GM21423 (cell line): ENCODE measurements around the gene OSR1.

ENCODE experiments used
- ATAC-seq: cut with Tn5 transposase; IDR thresholded peaks from one replicate; pipeline ENCODE4 v1.9.1; 2021; ENCODE audit warnings: mild to moderate bottlenecking, moderate library complexity; ENCODE audit not compliant: unreplicated experiment

OSR1 gene

DNA sequence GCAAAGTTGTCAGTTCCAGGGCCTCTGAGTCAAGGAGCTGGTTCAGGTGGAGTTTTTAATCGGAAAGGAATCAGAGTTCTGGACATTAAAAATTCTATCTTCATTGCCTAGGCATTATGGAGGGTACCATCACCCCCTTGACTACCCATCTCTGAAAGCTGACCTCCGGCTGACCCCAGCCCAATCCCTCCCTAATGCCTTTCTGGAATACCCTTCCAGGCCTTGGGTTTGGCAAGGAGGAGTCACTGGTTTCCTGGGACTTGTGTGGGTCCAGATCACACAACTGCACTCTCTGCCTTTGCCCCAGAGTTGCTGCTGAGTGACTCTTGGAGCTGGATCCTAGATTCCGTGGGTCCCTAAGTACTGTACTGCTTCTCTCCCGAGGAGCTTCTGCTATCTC lies 1.0 kb upstream of the OSR1 start:
- ATAC-seq, result no peak

DNA sequence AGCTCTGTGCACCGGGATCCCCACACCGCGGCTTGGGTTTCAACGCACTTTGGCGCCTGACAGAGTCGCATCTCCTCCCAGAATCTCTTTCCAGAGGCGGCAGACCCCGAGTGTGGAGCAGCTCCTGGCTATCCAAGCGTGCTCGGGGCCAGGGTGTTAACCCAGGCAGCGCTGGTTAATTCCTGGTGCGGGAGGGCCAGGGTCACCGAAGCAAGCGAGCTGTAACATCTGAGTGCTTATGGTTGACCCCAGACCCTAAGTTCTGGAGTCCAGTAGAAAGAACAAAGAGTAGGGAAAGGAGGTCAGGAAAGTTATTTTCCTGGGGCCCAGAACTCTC lies 566 bp upstream of the OSR1 start:
- ATAC-seq, result no peak

DNA sequence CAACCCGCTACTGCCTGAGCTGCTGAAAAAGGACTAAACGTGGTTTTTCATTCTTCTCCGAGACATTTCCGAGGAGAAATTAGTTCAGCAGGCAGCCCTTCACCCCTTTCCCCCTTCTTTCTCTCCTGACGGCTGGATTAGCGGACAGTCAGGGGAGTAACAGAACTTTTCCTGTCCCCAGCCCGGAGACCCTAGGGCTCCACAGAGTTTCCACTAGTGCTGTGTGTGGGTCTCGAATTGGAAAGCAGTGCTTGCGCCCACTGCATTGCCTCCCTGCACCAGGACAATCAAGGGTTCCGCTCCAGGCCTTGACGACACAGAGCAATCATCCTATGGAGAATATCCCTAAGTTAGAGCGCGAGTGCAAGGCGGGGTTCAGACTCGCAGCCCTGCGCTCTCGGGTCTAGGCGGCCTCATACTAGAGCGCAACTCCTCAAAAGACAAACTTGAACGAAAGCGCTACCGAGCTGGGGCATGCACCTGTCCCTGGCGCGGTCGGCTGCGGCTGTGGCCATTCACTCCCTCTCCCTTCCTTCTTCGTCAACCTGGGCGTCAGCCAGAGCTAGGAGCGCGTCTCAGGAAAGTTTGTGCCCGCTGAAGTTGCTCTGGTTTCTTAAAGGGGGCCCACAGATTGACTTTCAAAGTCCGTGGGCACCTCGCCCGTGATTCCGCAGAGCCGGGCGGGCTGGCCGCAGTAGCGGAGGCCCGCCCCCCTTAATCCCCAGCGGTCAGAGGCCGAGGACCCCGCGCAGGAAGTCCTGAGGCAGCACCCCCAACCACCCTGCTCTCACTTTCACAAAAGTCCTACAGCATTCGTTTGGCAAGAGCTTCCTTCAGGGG lies 801 bp downstream of the OSR1 start:
- no peak for ATAC-seq

DNA sequence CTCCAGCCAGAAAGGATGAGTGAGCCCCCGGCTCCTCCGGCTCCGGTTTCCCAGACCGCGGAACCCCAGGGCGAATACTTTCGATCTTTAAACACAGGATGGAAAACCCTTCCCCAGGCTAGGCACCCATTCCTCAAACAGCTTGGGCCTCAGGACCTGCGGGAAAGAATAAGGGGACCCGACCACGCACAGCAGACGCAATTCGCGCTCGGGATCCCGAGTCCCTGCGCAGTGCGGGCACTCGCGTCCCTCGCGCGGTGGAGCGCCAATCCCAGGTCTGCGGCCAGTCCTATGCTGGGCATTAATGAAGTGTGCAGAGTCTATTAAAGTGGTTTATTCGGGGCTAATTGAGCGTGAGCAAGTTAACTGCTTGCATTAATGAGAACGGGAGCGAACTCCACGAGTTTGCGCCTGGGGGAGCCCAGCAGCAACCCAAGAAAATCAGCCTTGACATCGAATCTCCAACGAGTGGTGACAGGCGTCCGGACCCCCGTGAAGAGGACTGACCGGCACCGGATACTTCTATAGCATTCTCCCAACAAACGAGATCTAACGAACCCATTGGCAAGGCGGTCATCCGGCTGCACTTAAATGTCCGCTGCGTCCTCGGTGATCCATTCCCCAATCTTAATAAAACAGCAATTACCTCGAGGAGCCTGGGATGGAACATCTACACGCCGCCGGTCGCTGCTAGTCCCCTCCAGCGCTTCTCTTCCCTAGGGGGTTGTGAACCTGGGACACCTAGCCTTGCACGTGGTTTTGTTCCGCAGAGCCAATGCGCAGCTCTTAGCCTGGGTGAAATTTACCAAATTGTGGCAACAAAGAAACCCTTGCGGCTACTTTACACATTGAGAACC lies 1.6 kb downstream of the OSR1 start:
- no peak for ATAC-seq

DNA sequence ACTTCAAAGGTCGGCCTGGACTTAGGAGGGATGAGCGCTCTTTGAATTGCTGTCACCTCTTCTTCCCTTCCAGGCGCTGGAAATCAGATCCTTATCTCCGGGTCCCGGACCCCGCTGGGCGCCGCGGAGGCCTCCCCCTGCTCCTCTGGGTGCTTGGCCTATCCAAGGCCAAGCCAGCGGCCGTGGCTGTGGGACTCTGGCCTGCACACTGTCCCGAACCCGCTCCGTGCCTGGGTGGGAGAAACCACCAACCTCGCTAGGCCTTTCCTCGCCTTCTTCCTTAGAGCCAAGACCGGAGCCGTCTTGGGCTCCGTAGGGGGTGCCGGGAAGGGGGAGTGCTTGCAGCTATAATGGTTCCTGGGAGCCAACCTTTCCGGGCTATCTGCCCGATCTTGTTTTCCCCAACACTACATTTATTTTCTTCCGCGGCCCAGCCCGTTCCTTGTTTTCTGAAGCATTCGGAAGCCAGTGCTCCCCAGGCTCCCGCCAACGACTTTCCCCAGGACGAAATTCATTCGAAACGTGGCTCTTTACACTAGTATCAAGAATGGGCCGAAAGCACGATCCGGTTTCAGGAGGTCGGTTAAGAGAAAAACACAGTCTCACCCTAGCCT lies 2.4 kb downstream of the OSR1 start:
- no peak for ATAC-seq

DNA sequence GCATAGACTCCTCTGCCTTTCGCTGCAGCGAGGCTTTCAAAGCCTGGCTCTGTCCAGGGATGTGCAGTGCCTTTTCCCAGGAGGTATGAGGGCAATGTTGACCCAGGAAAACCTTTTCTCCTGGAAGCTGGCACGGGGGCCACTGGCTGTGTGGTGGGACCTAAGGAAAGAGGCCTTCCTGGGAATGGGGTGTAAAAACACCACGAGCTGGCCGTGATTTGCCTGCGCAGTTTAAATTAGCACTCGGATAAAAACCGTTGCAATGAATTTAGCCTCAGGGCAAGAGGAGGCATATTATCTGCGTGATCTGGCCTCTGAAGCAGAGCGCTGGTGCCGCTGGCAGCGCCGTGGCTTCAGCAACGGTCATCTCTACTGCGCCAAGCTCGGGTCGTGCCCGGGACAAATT lies 3.0 kb downstream of the OSR1 start:
- ATAC-seq, result no peak

DNA sequence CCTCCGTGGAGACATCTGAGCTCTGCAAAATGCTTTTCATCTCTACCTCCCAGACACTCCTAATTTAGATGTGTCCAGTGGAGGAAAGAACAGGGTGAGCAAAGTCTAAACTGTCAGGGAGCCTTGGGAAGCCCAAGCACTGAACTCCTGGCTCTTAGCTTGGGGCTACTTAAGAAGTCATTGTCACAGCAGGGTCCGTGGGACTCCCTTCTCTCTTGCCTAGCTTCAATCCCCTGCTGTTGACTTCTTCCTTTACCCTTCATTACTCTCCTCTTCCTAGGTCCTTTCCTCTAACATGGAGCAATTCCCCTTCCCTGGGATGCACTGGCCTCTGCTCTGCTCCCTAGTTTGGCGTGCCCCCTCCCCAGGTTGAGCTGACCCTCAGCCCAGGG lies 3.4 kb downstream of the OSR1 start:
- ATAC-seq, result no peak

DNA sequence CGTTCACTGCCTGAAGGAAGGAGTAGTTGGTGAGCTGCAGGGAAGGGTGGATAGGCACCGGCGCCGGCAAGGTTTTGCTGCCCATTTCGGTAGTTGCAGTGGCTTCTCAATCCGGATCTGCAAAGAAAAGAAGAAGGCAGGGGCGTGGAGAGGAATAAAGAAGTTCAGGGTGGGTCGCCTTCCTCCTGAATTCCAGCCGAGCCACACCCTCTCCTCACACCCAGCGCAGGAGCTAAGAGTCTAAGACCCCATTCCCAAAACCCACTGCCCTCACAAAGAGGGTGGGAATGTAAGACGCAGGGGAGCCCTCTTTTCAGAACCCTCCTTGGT lies 4.7 kb downstream of the OSR1 start:
- no peak for ATAC-seq

DNA sequence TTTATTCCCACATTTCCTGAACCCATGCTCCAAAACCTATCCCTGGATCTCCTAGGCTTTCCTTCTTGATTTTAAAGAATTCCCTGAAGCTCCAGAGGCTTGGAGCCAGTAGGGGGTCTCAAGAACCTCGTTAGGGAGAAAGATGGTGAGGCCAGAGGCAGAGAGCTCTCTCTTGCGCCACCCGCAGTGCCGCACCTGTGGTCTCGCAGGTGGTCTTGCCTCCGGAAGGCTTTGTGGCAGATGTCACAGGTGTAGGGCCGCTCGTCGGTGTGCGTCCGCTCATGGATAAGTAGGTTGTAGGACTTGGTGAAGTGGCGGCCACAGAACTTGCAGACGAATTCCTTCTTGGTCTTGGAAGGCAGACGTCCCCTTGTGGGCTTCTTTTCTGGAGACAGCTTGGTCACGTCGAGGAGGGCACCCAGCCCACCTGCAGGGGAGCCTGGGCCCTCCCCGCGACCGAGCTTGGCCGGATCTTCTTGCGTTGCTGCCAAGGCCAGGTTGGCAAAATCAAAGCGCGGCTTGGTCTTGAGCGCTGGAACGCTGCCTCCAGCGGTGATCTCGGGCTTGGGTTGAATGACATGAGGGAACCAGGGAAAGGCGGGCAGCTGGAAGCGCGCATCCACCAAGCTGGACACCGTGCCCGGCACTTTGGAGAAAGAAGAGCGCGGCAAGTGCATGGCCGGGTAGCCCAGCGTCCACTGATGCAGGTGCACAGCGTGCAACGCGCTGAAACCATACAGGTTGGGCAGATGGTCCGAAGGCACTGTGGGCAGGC lies 5.3 kb downstream of the OSR1 start:
- no peak for ATAC-seq

DNA sequence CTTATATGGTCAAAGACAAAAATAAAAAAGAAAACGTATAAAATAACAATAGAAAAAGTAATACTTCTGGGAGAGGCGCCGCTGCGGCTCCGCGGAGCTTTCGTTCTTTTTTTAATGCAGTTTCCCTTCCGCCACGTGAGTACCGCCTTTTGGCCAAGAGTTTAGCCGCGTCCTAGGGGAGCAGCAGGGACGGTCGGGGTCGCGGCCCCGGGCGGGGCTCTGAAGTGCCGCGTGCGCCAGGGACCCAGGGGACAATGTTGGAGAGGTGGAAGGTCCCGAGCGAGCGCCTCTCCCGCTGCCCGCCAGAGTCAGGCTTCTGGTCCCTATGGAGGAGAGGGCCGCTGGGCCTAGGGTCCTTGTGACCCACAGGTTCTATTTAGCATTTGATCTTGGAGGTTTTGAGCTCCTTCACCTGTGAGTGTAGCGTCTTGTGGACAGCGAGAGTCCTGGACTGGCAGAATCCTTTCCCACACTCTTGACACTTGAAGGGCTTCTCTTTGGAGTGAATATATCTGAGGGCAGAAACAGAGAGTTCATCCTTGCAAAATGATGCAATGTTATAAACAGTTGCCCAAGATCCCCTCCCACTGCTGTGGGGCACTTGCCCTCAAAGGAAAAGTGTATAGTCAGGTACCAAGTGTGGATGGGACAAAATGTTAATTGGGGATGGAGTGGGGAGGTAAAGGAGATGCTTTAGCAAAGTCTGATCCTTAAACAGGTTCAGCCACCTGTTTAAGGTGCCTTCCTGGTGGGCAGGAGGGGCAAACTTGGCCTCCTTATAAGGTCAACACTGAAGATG lies 6.3 kb downstream of the OSR1 start:
- no peak for ATAC-seq

DNA sequence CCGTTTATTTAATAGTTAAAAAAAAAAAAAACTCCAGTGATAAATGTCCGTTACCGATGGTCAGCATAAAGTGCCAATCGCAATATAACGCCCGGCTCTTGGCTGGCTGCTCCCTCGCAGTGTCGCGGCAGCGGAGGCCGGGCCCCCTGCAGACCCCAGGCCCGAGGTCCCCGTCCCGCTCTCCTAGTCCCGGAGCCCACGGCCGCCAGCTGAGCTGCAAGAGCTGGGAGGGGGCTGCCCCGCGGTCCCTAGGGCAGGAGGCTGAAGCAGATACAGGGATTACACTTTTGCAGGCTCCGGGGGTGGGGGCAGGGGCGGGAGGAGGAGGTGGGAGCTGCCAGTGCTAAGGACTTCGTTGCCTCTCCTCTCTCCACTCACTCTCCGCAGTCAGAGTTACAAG lies 6.9 kb downstream of the OSR1 start:
- no peak for ATAC-seq

DNA sequence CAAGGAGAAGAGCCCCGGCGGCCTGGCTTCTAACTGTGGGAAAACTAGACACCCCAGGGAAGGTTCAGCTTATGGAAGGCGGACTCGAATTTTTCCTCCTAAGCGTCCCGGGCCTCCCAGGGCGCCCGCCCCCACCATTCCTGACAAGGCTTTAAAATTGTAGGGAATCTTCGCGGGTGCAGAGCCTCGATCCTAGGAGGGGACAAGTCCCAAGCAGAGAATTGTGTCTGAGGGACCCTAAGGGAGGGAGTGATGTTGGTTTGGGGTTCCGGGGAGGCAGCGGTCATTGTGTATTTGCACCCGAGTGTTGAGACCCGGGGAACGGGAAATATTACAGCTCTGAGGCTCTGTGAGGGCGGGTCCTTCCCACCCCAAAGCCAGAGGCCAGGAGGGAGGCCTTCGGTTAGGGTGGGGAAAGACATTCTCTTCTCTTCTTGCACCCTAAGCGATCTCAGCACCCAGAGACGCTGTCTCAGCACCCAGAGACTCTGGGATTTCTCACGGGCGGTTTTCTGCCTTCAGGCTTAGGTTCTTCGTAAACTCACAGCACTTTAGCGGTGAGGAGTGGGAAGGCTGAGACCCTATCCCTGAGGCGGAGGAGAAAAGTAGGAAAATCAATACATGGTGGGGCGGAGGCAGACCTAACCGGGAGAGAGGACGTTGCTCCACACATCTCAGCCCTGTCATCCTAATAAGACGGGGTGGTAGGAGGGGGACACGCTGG lies 7.6 kb downstream of the OSR1 start:
- ATAC-seq, result no peak

DNA sequence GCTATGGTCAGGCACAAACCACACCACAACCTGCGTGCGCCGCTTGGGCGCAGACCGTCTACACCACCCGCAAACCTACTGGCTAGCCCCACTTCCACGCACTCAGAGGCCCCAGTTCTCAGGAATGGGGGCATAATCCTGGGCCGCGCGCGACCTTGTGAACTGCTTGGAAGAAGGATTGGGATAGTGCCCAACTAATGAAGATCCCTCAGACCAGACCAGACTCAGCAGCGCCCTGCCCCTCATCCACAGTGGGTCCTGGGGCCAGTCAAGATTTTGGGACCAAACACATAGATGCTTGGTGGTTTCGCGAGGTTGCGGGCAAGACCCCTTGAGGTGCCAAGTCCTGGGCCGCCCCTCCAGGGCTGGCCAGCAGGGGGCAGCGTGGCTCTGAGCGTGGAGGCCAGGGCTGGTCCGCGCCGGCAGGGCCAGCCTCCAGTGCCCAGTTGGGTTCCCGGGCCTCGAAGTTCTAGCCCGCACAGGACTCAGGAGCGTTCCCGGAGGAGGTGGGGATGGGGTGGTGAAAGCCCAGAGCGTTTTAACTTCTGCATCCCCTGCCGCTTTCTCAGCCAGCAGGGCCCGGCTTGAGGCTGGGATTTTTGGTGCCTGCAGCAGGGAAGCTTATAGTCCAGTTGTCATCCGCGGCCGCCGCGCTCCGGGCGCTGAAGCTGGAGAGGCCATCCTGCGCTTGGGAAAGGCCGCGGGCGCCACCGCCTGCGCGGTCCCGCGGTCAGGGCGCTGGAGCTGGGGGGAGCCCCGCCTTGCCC lies 8.3 kb downstream of the OSR1 start:
- ATAC-seq, result peak; percentile 17

DNA sequence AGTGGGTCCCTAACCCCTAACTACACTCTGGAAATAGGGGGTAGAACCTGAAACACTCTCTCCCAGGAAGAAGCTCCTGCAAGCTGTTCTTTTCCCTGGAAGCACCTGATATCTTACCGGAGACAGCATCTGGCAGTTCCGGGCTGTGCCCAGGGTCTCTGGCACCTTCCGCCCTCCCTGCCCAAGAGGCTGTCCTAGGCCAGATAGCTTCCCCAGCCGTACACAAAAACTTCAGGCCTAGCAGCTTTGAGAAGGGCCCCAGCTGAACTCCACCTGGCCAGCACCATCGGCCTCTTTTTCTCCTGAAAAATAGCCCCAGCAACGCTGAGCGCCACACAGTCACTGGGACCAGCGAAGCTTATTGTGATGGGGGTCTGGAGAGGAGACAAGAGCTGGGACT lies 9.7 kb downstream of the OSR1 start:
- ATAC-seq, result no peak

DNA sequence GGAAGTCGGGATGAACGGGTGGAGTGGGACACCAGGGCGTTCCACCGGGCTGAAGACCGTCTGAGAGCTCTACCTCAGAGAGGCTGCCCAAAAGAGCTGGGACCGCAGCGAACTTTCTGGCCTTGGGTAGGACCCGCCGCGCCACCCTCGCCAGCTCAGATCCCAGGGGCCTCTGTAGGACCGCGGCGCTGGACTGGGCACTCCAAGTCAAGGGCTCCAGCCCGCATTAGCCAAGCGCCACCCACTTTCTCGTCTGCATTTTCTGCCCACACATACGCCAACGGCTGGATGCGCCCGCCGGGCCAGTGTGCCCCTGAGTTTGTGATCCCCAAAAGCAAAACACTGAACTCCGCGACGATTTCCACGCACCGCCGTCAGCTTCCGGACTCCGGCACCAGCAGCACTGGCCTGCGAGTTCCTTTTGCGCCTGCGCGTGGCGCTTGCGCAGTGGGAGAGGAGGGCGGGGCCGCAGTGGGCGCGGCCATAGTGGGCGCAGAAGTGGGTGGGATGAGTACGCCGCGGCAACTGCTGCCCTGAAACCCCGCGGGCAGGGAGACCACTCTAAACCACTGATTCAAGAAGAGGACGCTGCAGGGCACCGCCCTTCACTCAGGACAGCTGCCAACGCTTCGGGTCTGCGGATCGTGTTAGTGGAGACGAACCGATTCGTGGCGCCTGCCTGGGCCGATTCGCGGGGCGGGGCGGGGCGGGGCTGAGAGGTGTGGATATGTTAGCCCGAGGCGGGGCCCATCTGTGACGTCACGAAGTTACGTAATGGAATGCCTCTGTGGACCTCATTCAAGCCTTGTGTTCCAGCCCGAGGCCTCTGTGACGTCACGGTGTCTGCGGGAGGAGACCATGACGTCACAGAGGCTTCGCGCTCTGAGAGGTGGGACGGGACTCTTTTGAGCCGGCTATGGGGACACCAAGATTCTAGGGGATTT lies 10.5 kb downstream of the OSR1 start:
- ATAC-seq, result peak; percentile 93

DNA sequence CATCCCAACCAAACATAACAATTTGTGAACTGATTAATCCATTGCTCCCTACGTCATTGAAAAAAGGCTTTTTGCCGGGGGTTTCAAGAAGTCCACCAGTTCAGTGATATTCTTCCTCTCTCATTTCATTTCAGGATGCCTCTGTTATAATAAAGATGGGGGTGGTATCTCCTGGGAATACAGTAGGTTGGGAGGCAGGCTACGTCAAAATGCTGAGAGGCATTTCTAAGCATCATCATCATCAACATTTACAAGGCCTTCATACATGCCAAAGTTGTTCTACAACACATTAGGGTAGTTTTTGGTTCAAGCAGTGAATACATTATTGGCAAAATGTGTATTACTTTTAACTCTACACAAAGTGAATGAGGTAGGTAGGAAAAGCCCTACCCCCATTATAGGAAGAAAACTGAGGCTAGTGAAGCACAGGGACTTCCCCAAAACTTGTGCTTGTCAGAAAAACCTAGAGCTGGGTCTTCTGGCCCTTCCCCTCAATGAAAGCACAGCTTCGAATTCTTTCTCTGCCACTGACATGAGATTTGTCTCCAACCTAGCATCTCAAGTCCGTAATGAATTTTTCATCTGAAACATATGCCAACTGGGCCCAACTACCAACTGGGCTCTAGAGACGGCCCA lies 11.3 kb downstream of the OSR1 start:
- peak; percentile 2 for ATAC-seq

DNA sequence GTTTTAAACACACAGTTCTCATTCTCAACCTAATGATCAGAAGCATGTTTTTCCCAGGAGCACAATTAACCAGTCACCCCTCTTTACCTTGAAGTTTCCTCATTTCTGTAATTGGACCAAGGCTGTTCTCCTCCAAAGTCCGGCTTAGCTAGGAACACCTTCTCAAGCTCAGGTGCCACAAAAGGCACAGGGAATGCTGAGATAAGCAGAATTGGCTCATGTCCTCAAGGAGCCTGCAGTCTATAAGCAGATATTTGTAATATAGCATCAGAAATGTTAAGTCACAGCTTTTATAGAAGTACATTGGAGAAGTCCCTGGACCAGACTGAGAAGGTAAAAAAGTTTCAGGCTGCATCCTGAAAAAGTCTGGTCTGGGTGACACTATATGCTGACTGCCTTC lies 20.7 kb downstream of the OSR1 start:
- no peak for ATAC-seq

DNA sequence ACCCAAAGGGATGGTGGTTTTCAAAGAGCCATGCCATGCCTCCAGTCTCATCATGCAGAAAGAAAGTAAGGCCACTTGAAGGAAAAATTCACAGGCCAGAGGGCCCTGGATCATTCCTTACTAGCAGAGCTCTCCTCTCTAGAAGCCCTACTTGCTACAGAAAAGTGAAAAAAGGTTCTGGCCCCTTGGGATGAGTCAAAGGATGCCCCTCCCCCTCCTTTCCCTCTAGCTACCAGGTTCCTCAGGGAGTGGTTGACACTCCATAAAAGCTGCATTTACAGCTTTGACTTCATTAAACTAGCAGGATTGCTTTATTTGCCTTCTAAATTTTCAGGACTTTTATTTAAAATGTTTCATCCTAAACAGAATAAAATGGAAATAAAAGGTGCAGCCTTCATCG lies 21.2 kb downstream of the OSR1 start:
- ATAC-seq, result no peak
